HG02759 (cell line): ENCODE measurements around the gene DDAH1.

Experiments used
- ATAC-seq: cut with Tn5 transposase; IDR thresholded peaks from one replicate; pipeline ENCODE4 v1.9.1; 2021; ENCODE audit warnings: mild to moderate bottlenecking, moderate library complexity; ENCODE audit not compliant: unreplicated experiment

DDAH1 gene

GRCh38 chr1:85397490-85398032 lies 67.4 kb downstream of the DDAH1 start:
- no peak for ATAC-seq

GRCh38 chr1:85396194-85396593 lies 68.8 kb downstream of the DDAH1 start:
- no peak for ATAC-seq

- ATAC-seq, result no peak
These were observed 70.8 kb downstream of the DDAH1 start for GRCh38 chr1:85394130-85394529.

- no peak for ATAC-seq
These were observed 71.5 kb downstream of the DDAH1 start for GRCh38 chr1:85393490-85393889.

- ATAC-seq, result no peak
These were observed 76.5 kb downstream of the DDAH1 start for GRCh38 chr1:85388416-85388815.

- ATAC-seq, result no peak
These were observed 77.2 kb downstream of the DDAH1 start for GRCh38 chr1:85387781-85388180.

- ATAC-seq, result no peak
These were observed 78.8 kb downstream of the DDAH1 start for GRCh38 chr1:85386068-85386722.

- ATAC-seq, result no peak
These were observed 85.5 kb downstream of the DDAH1 start for GRCh38 chr1:85379203-85380136.

GRCh38 chr1:85378534-85378933 lies 86.4 kb downstream of the DDAH1 start:
- ATAC-seq, result no peak

- no peak for ATAC-seq
These were observed 88.6 kb downstream of the DDAH1 start for GRCh38 chr1:85376356-85376755.

GRCh38 chr1:85375493-85375892 lies 89.5 kb downstream of the DDAH1 start:
- no peak for ATAC-seq

- ATAC-seq, result no peak
These were observed 90.8 kb downstream of the DDAH1 start for GRCh38 chr1:85374160-85374559.

- ATAC-seq, result no peak
These were observed 91.6 kb downstream of the DDAH1 start for GRCh38 chr1:85373378-85373708.

- ATAC-seq, result no peak
These were observed 92.1 kb downstream of the DDAH1 start for GRCh38 chr1:85372683-85373377.

GRCh38 chr1:85371021-85371420 lies 93.9 kb downstream of the DDAH1 start:
- ATAC-seq, result no peak

- ATAC-seq, result no peak
These were observed 96.7 kb downstream of the DDAH1 start for GRCh38 chr1:85368073-85368770.

- no peak for ATAC-seq
These were observed 98.4 kb downstream of the DDAH1 start for GRCh38 chr1:85366391-85367170.

GRCh38 chr1:85365851-85366250 lies 99.1 kb downstream of the DDAH1 start:
- ATAC-seq, result no peak

- no peak for ATAC-seq
These were observed 101.4 kb downstream of the DDAH1 start for GRCh38 chr1:85363521-85363920.

GRCh38 chr1:85363092-85363491 lies 101.9 kb downstream of the DDAH1 start:
- ATAC-seq, result no peak
